PC-9 (cell line): ENCODE measurements around the gene DNAAF5. TPM values are rescaled to one million over a fixed set of nuclear protein-coding genes. Genes with fewer than 3 reads are reported as not detected.

Source experiments
- BruUV-seq: library from RNA; stranded (reverse); fragments of 400-500 nt; replicated peaks from 2 replicates; lab custom pipeline; 2021; lab: Mats Ljungman, UMichigan
- CTCF ChIA-PET: fragments of 300-600 bp; sonication (Branson Sonifier 250); formaldehyde crosslinking; loops from one replicate; lab custom pipeline; 2022; ENCODE audit warnings: antibody characterized with exemption; lab: Charles Lee
- POLR2A ChIA-PET: fragments of 300-600 bp; sonication (Branson Sonifier 250); formaldehyde crosslinking; loops from one replicate; lab custom pipeline; 2022; ENCODE audit warnings: antibody characterized with exemption; ENCODE audit not compliant: unreplicated experiment; lab: Charles Lee
- DNase-seq, 2 experiments: peaks; one replicate each; pipeline versions ENCODE4 v3.0.0 to v3.0.0-alpha.2; 2015 to 2022; ENCODE audit warnings: mixed read lengths in 1 of 2
- H2AFZ ChIP-seq: fragments of 200-600 bp; sonication (generic); 2 replicates; pipeline ENCODE4 v1.8.1; 2017; ENCODE audit warnings: antibody characterized with exemption
- H3F3A ChIP-seq: fragments of 200-600 bp; sonication (generic); 2 replicates; pipeline ENCODE4 v1.8.1; 2017; ENCODE audit warnings: antibody characterized with exemption, mild to moderate bottlenecking, low read depth; ENCODE audit not compliant: insufficient read depth
- H3K27ac ChIP-seq: fragments of 200-600 bp; sonication (generic); 2 replicates; pipeline ENCODE4 v1.6.1; 2016; ENCODE audit warnings: mixed run types
- H3K27me3 ChIP-seq: fragments of 200-600 bp; sonication (generic); 2 replicates; pipeline ENCODE4 v1.6.1; 2016; ENCODE audit warnings: low read depth, mixed run types; ENCODE audit not compliant: insufficient read depth
- H3K36me3 ChIP-seq: fragments of 200-600 bp; sonication (generic); 2 replicates; pipeline ENCODE4 v1.6.1; 2016; ENCODE audit warnings: low read depth, mixed run types
- H3K4me1 ChIP-seq: fragments of 200-600 bp; sonication (generic); replicated peaks from 2 replicates; pipeline ENCODE4 v1.6.1; 2016; ENCODE audit warnings: mixed run types; ENCODE audit not compliant: insufficient read depth
- H3K4me2 ChIP-seq: fragments of 200-600 bp; sonication (generic); 2 replicates; pipeline ENCODE4 v1.6.1; 2017; ENCODE audit warnings: mixed run types
- H3K4me3 ChIP-seq: fragments of 200-600 bp; sonication (generic); 2 replicates; pipeline ENCODE4 v1.6.1; 2016; ENCODE audit warnings: mixed run types
- H3K79me2 ChIP-seq: fragments of 200-600 bp; sonication (generic); 2 replicates; pipeline ENCODE4 v1.6.1; 2017; ENCODE audit warnings: low read depth, mixed run types
- H3K9me2 ChIP-seq: fragments of 200-600 bp; sonication (generic); 2 replicates; pipeline ENCODE4 v1.8.1; 2017; ENCODE audit warnings: mild to moderate bottlenecking; ENCODE audit not compliant: insufficient read depth
- H3K9me3 ChIP-seq: fragments of 200-600 bp; sonication (generic); 2 replicates; pipeline ENCODE4 v1.8.1; 2016; ENCODE audit warnings: low read depth; ENCODE audit not compliant: insufficient read depth
- H4K20me1 ChIP-seq: fragments of 200-600 bp; sonication (generic); 2 replicates; pipeline ENCODE4 v1.8.1; 2017; ENCODE audit not compliant: insufficient read depth
- EZH2 ChIP-seq: fragments of 200-600 bp; sonication (generic); IDR thresholded peaks from 2 replicates; pipeline ENCODE4 v1.8.0; 2017; ENCODE audit warnings: antibody characterized with exemption, low read depth
- intact Hi-C: fragments of 100-400 bp; cut with micrococcal nuclease; formaldehyde crosslinking; loops from one replicate; pipeline ENCODE4 v1.10.0; 2022; ENCODE audit not compliant: unreplicated experiment
- total RNA-seq: library from RNA; stranded (reverse); gene quantifications from 2 replicates; pipeline ENCODE4 v1.2.3, GENCODE V29; 2021
- TF ChIP-seq, protein P1 (sequence below): fragments of 200-600 bp; sonication (generic); conservative IDR thresholded peaks from 2 replicates; pipeline ENCODE4 v1.6.1; 2017; ENCODE audit warnings: mixed run types, antibody characterized with exemption, mild to moderate bottlenecking, moderate library complexity

The DNAAF5 gene
- total RNA-seq, 1 experiment from 2014 or later: 63.2 TPM

DNA sequence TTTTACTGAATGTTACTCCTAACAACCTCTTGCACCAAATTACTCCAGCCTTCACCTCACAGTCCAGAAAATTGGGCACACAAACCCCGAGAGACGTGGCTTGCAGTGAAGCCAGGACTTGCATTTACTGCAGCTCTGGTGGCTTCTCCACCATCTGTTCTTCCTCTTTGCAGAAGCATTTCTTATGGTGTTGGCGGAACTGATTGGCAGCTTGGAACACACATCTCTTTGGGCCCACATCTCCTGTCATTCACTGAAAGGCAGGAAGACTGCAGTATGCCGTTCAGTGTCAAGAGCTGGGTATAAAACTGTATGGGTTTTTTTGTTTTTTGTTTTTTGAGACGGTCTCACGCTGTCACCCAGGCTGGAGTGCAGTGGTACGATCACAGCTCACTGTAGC lies 38.9 kb downstream of the DNAAF5 start:
- POLR2A ChIA-PET: interaction anchor here (0.6 kb wide), 1 partner anchor 61 kb away, joined by 4 read pairs; no protein-coding TSS in a partner anchor
- H3K79me2 ChIP-seq: no peaks in the 10 kb centered on the region
- H2AFZ ChIP-seq: no peak overlapping the region
- H3K4me3 ChIP-seq: no peak overlapping the region
- H3K9me2 ChIP-seq: no peaks in the 10 kb centered on the region
- H3K27me3 ChIP-seq: no peaks in the 10 kb centered on the region
- peaks cover 19% of the 10 kb centered on the region for H3K36me3 ChIP-seq
- no peaks in the 10 kb centered on the region for H3K9me3 ChIP-seq
- CTCF ChIA-PET: no interaction called here
- H3K27ac ChIP-seq: no peak overlapping the region
- TF ChIP-seq EZH2: no peak
- TF ChIP-seq, protein P1, sequence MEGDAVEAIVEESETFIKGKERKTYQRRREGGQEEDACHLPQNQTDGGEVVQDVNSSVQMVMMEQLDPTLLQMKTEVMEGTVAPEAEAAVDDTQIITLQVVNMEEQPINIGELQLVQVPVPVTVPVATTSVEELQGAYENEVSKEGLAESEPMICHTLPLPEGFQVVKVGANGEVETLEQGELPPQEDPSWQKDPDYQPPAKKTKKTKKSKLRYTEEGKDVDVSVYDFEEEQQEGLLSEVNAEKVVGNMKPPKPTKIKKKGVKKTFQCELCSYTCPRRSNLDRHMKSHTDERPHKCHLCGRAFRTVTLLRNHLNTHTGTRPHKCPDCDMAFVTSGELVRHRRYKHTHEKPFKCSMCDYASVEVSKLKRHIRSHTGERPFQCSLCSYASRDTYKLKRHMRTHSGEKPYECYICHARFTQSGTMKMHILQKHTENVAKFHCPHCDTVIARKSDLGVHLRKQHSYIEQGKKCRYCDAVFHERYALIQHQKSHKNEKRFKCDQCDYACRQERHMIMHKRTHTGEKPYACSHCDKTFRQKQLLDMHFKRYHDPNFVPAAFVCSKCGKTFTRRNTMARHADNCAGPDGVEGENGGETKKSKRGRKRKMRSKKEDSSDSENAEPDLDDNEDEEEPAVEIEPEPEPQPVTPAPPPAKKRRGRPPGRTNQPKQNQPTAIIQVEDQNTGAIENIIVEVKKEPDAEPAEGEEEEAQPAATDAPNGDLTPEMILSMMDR: no peak
- DNase-seq: no peak
- H3K4me1 ChIP-seq: no peaks in the 10 kb centered on the region
- BruUV-seq: no TSS peak
- no peaks in the 10 kb centered on the region; the same call in 1 of the 2 replicates for H3F3A ChIP-seq
- H3K4me2 ChIP-seq: no peak overlapping the region
- intact Hi-C loops: no loop called here
- peaks cover 21% of the 10 kb centered on the region for H4K20me1 ChIP-seq

DNA sequence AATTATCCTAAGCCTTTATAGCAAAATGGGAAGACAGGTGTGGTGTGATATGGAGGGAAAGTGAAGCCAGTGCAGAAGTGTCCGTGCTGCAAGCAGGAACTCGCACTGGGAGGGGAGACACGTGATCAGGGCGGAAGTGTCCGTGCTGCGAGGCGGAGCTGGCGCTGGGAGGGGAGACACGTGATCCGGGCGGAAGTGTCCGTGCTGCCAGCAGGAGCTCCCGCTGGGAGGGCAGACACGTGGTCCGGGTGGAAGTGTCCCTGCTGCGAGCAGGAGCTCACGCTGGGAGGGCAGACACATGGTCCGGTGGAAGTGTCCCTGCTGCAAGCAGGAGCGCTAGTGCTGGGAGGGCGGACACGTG lies 41.1 kb downstream of the DNAAF5 start:
- Histone ChIP-seq H3K27me3 (no peaks in the 10 kb centered on the region), H3K4me2 (no peak overlapping the region), H3K79me2 (no peaks in the 10 kb centered on the region), H3K9me3 (no peaks in the 10 kb centered on the region), H3F3A (no peaks in the 10 kb centered on the region; the same call in 1 of the 2 replicates), H3K4me3 (no peak overlapping the region), H2AFZ (no peak overlapping the region), H3K36me3 (peaks cover 28% of the 10 kb centered on the region), H3K9me2 (no peaks in the 10 kb centered on the region), H3K27ac (no peak overlapping the region), H4K20me1 (peaks cover 29% of the 10 kb centered on the region), H3K4me1 (no peaks in the 10 kb centered on the region)
- BruUV-seq: no TSS peak
- DNase-seq: no peak
- TF ChIP-seq, protein P1: no peak
- no peak for TF ChIP-seq EZH2
- intact Hi-C loops: no loop called here
- POLR2A ChIA-PET: no interaction called here
- CTCF ChIA-PET: no interaction called here

DNA sequence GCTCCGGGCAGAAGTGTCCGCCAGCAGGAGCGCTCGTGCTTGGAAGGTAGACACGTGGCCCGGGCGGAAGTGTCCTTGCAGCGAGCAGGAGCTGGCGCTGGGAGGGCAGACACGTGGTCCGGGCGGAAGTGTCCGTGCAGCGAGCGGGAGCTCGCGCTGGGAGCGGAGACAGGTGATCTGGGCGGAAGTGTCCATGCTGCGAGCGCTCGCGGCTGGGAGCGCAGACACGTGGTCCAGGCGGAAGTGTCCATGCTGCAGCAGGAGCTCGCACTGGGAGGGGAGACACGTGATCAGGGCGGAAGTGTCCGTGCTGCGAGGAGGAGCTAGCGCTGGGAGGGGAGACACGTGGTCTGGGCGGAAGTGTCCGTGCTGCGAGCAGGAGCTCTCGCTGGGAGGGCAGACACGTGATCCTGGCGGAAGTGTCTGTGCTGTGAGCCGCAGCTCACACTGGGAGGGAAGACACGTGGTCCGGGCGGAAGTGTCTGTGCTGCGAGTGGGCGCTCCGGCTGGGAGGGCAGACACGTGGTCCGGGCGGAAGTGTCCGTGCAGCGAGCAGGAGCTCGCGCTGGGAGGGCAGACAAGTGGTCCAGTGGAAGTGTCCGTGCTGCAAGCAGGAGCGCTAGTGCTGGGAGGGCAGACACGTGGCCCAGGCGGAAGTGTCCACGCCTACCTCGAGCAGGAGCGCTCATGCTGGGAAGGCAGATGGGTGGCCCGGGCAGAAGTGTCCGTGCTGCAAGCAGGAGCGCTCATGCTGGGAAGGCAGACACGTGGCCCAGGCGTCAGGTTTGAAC lies 41.6 kb downstream of the DNAAF5 start:
- Histone ChIP-seq H3K4me3 (no peak overlapping the region), H3K4me2 (no peak overlapping the region), H3K36me3 (peaks cover 30% of the 10 kb centered on the region), H3K9me3 (no peaks in the 10 kb centered on the region), H3K27me3 (no peaks in the 10 kb centered on the region), H3K9me2 (no peaks in the 10 kb centered on the region), H3K4me1 (no peaks in the 10 kb centered on the region), H2AFZ (no peak overlapping the region), H3F3A (no peaks in the 10 kb centered on the region; the same call in 1 of the 2 replicates), H3K27ac (no peak overlapping the region), H3K79me2 (no peaks in the 10 kb centered on the region), H4K20me1 (peaks cover 29% of the 10 kb centered on the region)
- ChIA-PET POLR2A (no interaction called here), CTCF (no interaction called here)
- intact Hi-C loops: no loop called here
- no TSS peak for BruUV-seq
- DNase-seq: no peak
- TF ChIP-seq EZH2: no peak
- TF ChIP-seq, protein P1: no peak
